Endodermal cell (in vitro differentiated cells): ENCODE data around the gene SLC5A3. TPM values are rescaled to one million over a fixed set of nuclear protein-coding genes. Genes with fewer than 3 reads are reported as not detected.

Source experiments
- DNase-seq: peaks from one replicate; pipeline ENCODE4 v3.0.0-alpha.2; 2017
- H3K27ac ChIP-seq: 2 replicates; pipeline ENCODE4 v1.5.1; 2013; ENCODE audit warnings: mild to moderate bottlenecking, low read depth, low read length, moderate library complexity
- H3K27me3 ChIP-seq: 2 replicates; pipeline ENCODE4 v1.6.1; 2013; ENCODE audit warnings: mild to moderate bottlenecking, low read length, moderate library complexity; ENCODE audit not compliant: insufficient read depth, control insufficient read depth, poor library complexity, severe bottlenecking
- H3K36me3 ChIP-seq: 2 replicates; pipeline ENCODE4 v1.7.0; 2013; ENCODE audit warnings: mild to moderate bottlenecking, low read length, moderate library complexity; ENCODE audit not compliant: control insufficient read depth, insufficient read depth
- H3K4me1 ChIP-seq: one replicate; pipeline ENCODE4 v1.7.0; 2013; ENCODE audit warnings: low read length; ENCODE audit not compliant: control insufficient read depth, insufficient read depth
- H3K4me3 ChIP-seq: 2 replicates; pipeline ENCODE4 v1.5.1; 2013; ENCODE audit warnings: mild to moderate bottlenecking, low read length, moderate library complexity
- H3K9ac ChIP-seq: 2 replicates; pipeline ENCODE4 v1.6.1; 2013; ENCODE audit warnings: mild to moderate bottlenecking, low read length, moderate library complexity; ENCODE audit not compliant: poor library complexity, severe bottlenecking; ENCODE audit errors: extremely low read depth
- H3K9me3 ChIP-seq: 2 replicates; pipeline ENCODE4 v1.6.1; 2013; ENCODE audit warnings: mild to moderate bottlenecking, low read length, moderate library complexity; ENCODE audit not compliant: control insufficient read depth
- H3K27ac Mint-ChIP-seq: 2 replicates; pipeline ENCODE4 v1.8.0; 2020; ENCODE audit warnings: mixed read lengths
- H3K27me3 Mint-ChIP-seq: 2 replicates; pipeline ENCODE4 v1.8.0; 2021; ENCODE audit warnings: mild to moderate bottlenecking, mixed read lengths; ENCODE audit not compliant: insufficient read depth
- H3K36me3 Mint-ChIP-seq: 2 replicates; pipeline ENCODE4 v1.8.0; 2020; ENCODE audit warnings: low read depth, mixed read lengths
- H3K4me1 Mint-ChIP-seq: 2 replicates; pipeline ENCODE4 v1.8.0; 2020; ENCODE audit warnings: mixed read lengths
- H3K4me3 Mint-ChIP-seq: 2 replicates; pipeline ENCODE4 v1.8.0; 2020; ENCODE audit warnings: mild to moderate bottlenecking, moderate library complexity, mixed read lengths
- H3K9me3 Mint-ChIP-seq: 2 replicates; pipeline ENCODE4 v1.8.0; 2020; ENCODE audit warnings: mild to moderate bottlenecking, mixed read lengths
- CTCF ChIP-seq: fragments of 200-600 bp; sonication (generic); conservative IDR thresholded peaks from 2 replicates; pipeline ENCODE4 v1.5.0; 2021; ENCODE audit warnings: antibody characterized with exemption, mild to moderate bottlenecking
- WGBS, 2 experiments: methylation state at CpG; one replicate each; pipeline versions ENCODE4 v1.1.5 to v1.1.7; 2013; ENCODE audit warnings: missing lambda C conversion rate in 2 of 2, mixed read lengths in 1 of 2; ENCODE audit not compliant: insufficient coverage in 1 of 2, insufficient read length in 1 of 2; 5-methylcytosine and 5-hydroxymethylcytosine counted together
- total RNA-seq, 2 donors: library from RNA; stranded (reverse); fragmentation: NEBNext Ultra II Directional in 1 of 2; extraction: Animal tissue kit (Norgen Biotek cat#: 25700) in 1 of 2; gene quantifications; 2 replicates in 1 of 2; 3 replicates in 1 of 2; pipeline ENCODE4 v1.2.1, GENCODE V29; 2021

Gene SLC5A3
- total RNA-seq, 2 donors from 2014 or later, result 41.9 to 57.2 TPM

- Mint-ChIP-seq H3K4me3 (no peak overlapping the region), H3K9me3 (no peaks in the 10 kb centered on the region), H3K27ac (no peak overlapping the region), H3K27me3 (no peaks in the 10 kb centered on the region), H3K36me3 (peaks cover 54% of the 10 kb centered on the region), H3K4me1 (peaks cover 23% of the 10 kb centered on the region)
- Histone ChIP-seq H3K4me1 (no peaks in the 10 kb centered on the region), H3K27me3 (no peaks in the 10 kb centered on the region), H3K9ac (no peak overlapping the region), H3K27ac (no peak overlapping the region), H3K36me3 (peaks cover 83% of the 10 kb centered on the region), H3K4me3 (no peak overlapping the region), H3K9me3 (no peaks in the 10 kb centered on the region)
- DNase-seq, result no peak
- TF ChIP-seq CTCF, result no peak
- WGBS, 2 experiments, result 84 to 93% methylated on average over 2 to 5 of the region's 6 CpGs
Observed at GRCh38 chr21:34092262-34092921, 19.0 kb downstream of the SLC5A3 start.

GRCh38 chr21:34093083-34093482, 19.7 kb downstream of the SLC5A3 start:
- Mint-ChIP-seq H3K27ac (no peak overlapping the region), H3K9me3 (no peaks in the 10 kb centered on the region), H3K4me1 (peaks cover 26% of the 10 kb centered on the region), H3K36me3 (peaks cover 59% of the 10 kb centered on the region), H3K27me3 (no peaks in the 10 kb centered on the region), H3K4me3 (no peak overlapping the region)
- peaks cover 3% of the 10 kb centered on the region for H3K4me1 ChIP-seq
- no peaks in the 10 kb centered on the region for H3K9me3 ChIP-seq
- H3K9ac ChIP-seq, result no peak overlapping the region
- no peak for DNase-seq
- no peak for TF ChIP-seq CTCF
- H3K27me3 ChIP-seq, result no peaks in the 10 kb centered on the region
- peaks cover 83% of the 10 kb centered on the region for H3K36me3 ChIP-seq
- H3K27ac ChIP-seq, result no peak overlapping the region
- no peak overlapping the region for H3K4me3 ChIP-seq
- WGBS, 2 experiments, result 98 to 100% methylated on average over 2 of the region's 3 CpGs

GRCh38 chr21:34094949-34095348, 21.6 kb downstream of the SLC5A3 start:
- no peak for TF ChIP-seq CTCF
- peaks cover 67% of the 10 kb centered on the region for H3K36me3 Mint-ChIP-seq
- no peak for DNase-seq
- H3K4me3 ChIP-seq, result no peak overlapping the region
- no peaks in the 10 kb centered on the region for H3K9me3 Mint-ChIP-seq
- H3K4me1 ChIP-seq, result peaks cover 10% of the 10 kb centered on the region
- no peaks in the 10 kb centered on the region for H3K27me3 ChIP-seq
- H3K4me1 Mint-ChIP-seq, result peaks cover 43% of the 10 kb centered on the region
- H3K27ac ChIP-seq, result no peak overlapping the region
- H3K9ac ChIP-seq, result no peak overlapping the region
- H3K9me3 ChIP-seq, result no peaks in the 10 kb centered on the region
- WGBS, 2 experiments, result 97 to 100% methylated on average over 2 to 6 of the region's 7 CpGs
- no peak overlapping the region for H3K4me3 Mint-ChIP-seq
- no peaks in the 10 kb centered on the region for H3K27me3 Mint-ChIP-seq
- H3K27ac Mint-ChIP-seq, result no peak overlapping the region
- peaks cover 89% of the 10 kb centered on the region for H3K36me3 ChIP-seq
